ENCODE data around the gene SEPTIN11. TPM values are rescaled to one million over a fixed set of nuclear protein-coding genes. Genes with fewer than 3 reads are reported as not detected.

The SEPTIN11 gene
- total RNA-seq, result 49.2 and 49.5 TPM in 2 replicates

- DNase-seq (ENCODE audit: low read depth) (peak; percentile 68), FAIRE-seq (no peak)
- Histone ChIP-seq H3K36me3 (ENCODE audit: control insufficient read depth, insufficient read depth, low read length) (no peaks in the 10 kb centered on the region), H3K4me3 (ENCODE audit: low read depth, low read length) (peak within 1 kb of the TSS; percentile 54), H3K27me3 (ENCODE audit: control insufficient read depth, insufficient read depth, low read length) (no peaks in the 10 kb centered on the region)
- no peak for TF ChIP-seq CTCF (IDR thresholded peaks at IDR 0.05; ENCODE audit: insufficient read depth, low read length, severe bottlenecking)
Measured at GRCh38 chr4:76949276-76950051, at the start of gene SEPTIN11. Gene SEPTIN11, plus strand, starts transcription at chr4:76949752. Its CDS starts 152 bp downstream, at chr4:76949904.

- Histone ChIP-seq H3K27me3 (ENCODE audit: control insufficient read depth, insufficient read depth, low read length) (no peaks in the 10 kb centered on the region), H3K4me3 (ENCODE audit: low read depth, low read length) (no peak overlapping the region), H3K36me3 (ENCODE audit: control insufficient read depth, insufficient read depth, low read length) (no peaks in the 10 kb centered on the region)
- no peak for DNase-seq (ENCODE audit: low read depth)
- TF ChIP-seq CTCF (IDR thresholded peaks at IDR 0.05; ENCODE audit: insufficient read depth, low read length, severe bottlenecking), result no peak
- FAIRE-seq, result no peak
Measured at GRCh38 chr4:76902233-76902890, 47.2 kb upstream of the SEPTIN11 start.

GRCh38 chr4:76904646-76905190 lies 44.8 kb upstream of the SEPTIN11 start:
- peak; percentile 78 for DNase-seq (ENCODE audit: low read depth)
- TF ChIP-seq CTCF (IDR thresholded peaks at IDR 0.05; ENCODE audit: insufficient read depth, low read length, severe bottlenecking), result no peak

GRCh38 chr4:76905521-76905920 lies 44.0 kb upstream of the SEPTIN11 start:
- FAIRE-seq (no peak), DNase-seq (ENCODE audit: low read depth) (no peak)
- H3K36me3 ChIP-seq (ENCODE audit: control insufficient read depth, insufficient read depth, low read length), result no peaks in the 10 kb centered on the region
- H3K27me3 ChIP-seq (ENCODE audit: control insufficient read depth, insufficient read depth, low read length), result no peaks in the 10 kb centered on the region
- TF ChIP-seq CTCF (IDR thresholded peaks at IDR 0.05; ENCODE audit: insufficient read depth, low read length, severe bottlenecking), result no peak
- no peak overlapping the region for H3K4me3 ChIP-seq (ENCODE audit: low read depth, low read length)

More at GRCh38 chr4:76904646-76905190, 44.8 kb upstream of the SEPTIN11 start:
- peak; percentile 83 for FAIRE-seq
- Histone ChIP-seq H3K4me3 (ENCODE audit: low read depth, low read length) (no peak overlapping the region), H3K36me3 (ENCODE audit: control insufficient read depth, insufficient read depth, low read length) (no peaks in the 10 kb centered on the region), H3K27me3 (ENCODE audit: control insufficient read depth, insufficient read depth, low read length) (no peaks in the 10 kb centered on the region)

- Histone ChIP-seq H3K36me3 (ENCODE audit: control insufficient read depth, insufficient read depth, low read length) (no peaks in the 10 kb centered on the region), H3K4me3 (ENCODE audit: low read depth, low read length) (no peak overlapping the region), H3K27me3 (ENCODE audit: control insufficient read depth, insufficient read depth, low read length) (no peaks in the 10 kb centered on the region)
- peak; percentile 51 for DNase-seq (ENCODE audit: low read depth)
- no peak for TF ChIP-seq CTCF (IDR thresholded peaks at IDR 0.05; ENCODE audit: insufficient read depth, low read length, severe bottlenecking)
- no peak for FAIRE-seq
Measured at GRCh38 chr4:76909711-76910110, 39.8 kb upstream of the SEPTIN11 start.
